NCI-H748 (cell line): ENCODE measurements around the gene EPHB1.
"Not testable (repeated sequence)": the region's sequence is repeated elsewhere in the genome, so short reads cannot be mapped to it uniquely, and the experiment has no call there.

ENCODE experiments used
- DNase-seq: peaks from one replicate; lab custom pipeline; 2025; ENCODE audit not compliant: unreplicated experiment; lab: John Stamatoyannopoulos, UW

Gene EPHB1

GRCh38 chr3:135106445-135106844 is 311.4 kb downstream of the EPHB1 start:
- peak; percentile 78 for DNase-seq

GRCh38 chr3:135107043-135107442 is 312.0 kb downstream of the EPHB1 start:
- DNase-seq, result no peak

- no peak for DNase-seq
Measured at GRCh38 chr3:135109681-135110080, 314.6 kb downstream of the EPHB1 start.

GRCh38 chr3:135114551-135114950 is 319.5 kb downstream of the EPHB1 start:
- not testable (repeated sequence) for DNase-seq

GRCh38 chr3:135117977-135118376 is 322.9 kb downstream of the EPHB1 start:
- no peak for DNase-seq

GRCh38 chr3:135118792-135119191 is 323.7 kb downstream of the EPHB1 start:
- no peak for DNase-seq

GRCh38 chr3:135125171-135125801 is 330.2 kb downstream of the EPHB1 start:
- DNase-seq, result no peak

- peak; percentile 6 for DNase-seq
Measured at GRCh38 chr3:135127946-135128470, 332.9 kb downstream of the EPHB1 start.

GRCh38 chr3:135128818-135129217 is 333.8 kb downstream of the EPHB1 start:
- DNase-seq, result no peak

- DNase-seq, result no peak
Measured at GRCh38 chr3:135131290-135131689, 336.2 kb downstream of the EPHB1 start.

GRCh38 chr3:135133905-135134683 is 339.0 kb downstream of the EPHB1 start:
- no peak for DNase-seq

GRCh38 chr3:135134684-135135075 is 339.6 kb downstream of the EPHB1 start:
- DNase-seq, result no peak

GRCh38 chr3:135135445-135135844 is 340.4 kb downstream of the EPHB1 start:
- no peak for DNase-seq

GRCh38 chr3:135136361-135137100 is 341.5 kb downstream of the EPHB1 start:
- no peak for DNase-seq

- no peak for DNase-seq
Measured at GRCh38 chr3:135137296-135137695, 342.2 kb downstream of the EPHB1 start.

GRCh38 chr3:135138776-135139175 is 343.7 kb downstream of the EPHB1 start:
- no peak for DNase-seq

- no peak for DNase-seq
Measured at GRCh38 chr3:135140591-135140990, 345.5 kb downstream of the EPHB1 start.

- DNase-seq, result no peak
Measured at GRCh38 chr3:135141160-135141559, 346.1 kb downstream of the EPHB1 start.

GRCh38 chr3:135141672-135142071 is 346.6 kb downstream of the EPHB1 start:
- DNase-seq, result no peak

GRCh38 chr3:135142530-135142929 is 347.5 kb downstream of the EPHB1 start:
- no peak for DNase-seq

- no peak for DNase-seq
Measured at GRCh38 chr3:135143474-135143873, 348.4 kb downstream of the EPHB1 start.

- DNase-seq, result no peak
Measured at GRCh38 chr3:135145581-135145980, 350.5 kb downstream of the EPHB1 start.
